Rectal smooth muscle tissue (tissue), 1 donor: ENCODE results near the gene KCNJ2.

ENCODE experiments used
- H3K27ac ChIP-seq: one replicate; pipeline ENCODE4 v1.7.0; 2013; ENCODE audit warnings: low read depth, low read length, inconsistent platforms
- H3K27me3 ChIP-seq: one replicate; pipeline ENCODE4 v1.7.0; 2013; ENCODE audit warnings: low read length; ENCODE audit not compliant: control insufficient read depth, insufficient read depth
- H3K36me3 ChIP-seq: one replicate; pipeline ENCODE4 v1.7.0; 2013; ENCODE audit warnings: low read length; ENCODE audit not compliant: control insufficient read depth, insufficient read depth
- H3K4me1 ChIP-seq: one replicate; pipeline ENCODE4 v1.7.0; 2013; ENCODE audit warnings: low read length; ENCODE audit not compliant: control insufficient read depth, insufficient read depth
- H3K4me3 ChIP-seq: one replicate; pipeline ENCODE4 v1.7.0; 2013; ENCODE audit warnings: low read length
- H3K9ac ChIP-seq: one replicate; pipeline ENCODE4 v1.7.0; 2013; ENCODE audit warnings: low read length

KCNJ2 gene

DNA sequence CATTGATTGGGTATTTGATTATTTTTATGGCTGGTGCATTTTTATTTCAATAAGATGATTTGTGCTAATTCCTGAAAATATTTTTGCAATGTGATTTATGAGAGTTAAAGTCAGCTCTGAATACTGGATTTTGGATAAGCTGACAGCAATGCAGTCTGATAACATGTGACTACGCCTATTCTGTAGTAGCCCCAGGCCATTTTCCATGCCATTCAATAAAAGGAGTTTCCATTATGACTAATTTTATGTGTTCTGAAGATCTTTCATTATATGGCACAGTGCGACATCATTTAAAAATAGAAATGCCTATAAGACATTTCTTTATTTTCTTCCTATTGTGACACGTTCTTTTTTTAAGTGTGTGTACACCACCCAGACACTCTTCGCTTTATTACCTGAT, 46.3 kb downstream of the KCNJ2 start:
- H3K9ac ChIP-seq, result no peak overlapping the region
- no peaks in the 10 kb centered on the region for H3K27me3 ChIP-seq
- no peak overlapping the region for H3K27ac ChIP-seq
- no peaks in the 10 kb centered on the region for H3K4me1 ChIP-seq
- H3K36me3 ChIP-seq, result no peaks in the 10 kb centered on the region
- no peak overlapping the region for H3K4me3 ChIP-seq

DNA sequence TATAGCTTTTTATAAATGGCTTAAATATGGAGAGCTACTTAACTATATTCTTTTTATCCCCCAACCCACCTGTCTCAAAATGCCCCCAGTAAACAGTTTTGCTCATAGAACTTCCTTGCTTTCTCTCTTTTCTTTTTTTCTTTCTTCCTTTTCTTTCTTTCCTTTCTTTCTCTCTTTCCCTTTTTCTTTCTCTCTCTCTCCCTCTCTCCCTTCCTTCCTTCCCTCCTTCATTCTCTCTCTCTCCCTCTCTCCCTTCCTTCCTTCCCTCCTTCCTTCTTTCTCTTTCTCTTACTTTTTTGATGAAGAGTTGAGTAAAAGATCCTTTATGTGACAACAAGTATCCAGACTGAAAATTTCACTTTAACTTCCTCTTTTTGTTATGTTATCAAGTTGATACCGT, 48.2 kb downstream of the KCNJ2 start:
- no peak overlapping the region for H3K9ac ChIP-seq
- H3K36me3 ChIP-seq, result no peaks in the 10 kb centered on the region
- no peaks in the 10 kb centered on the region for H3K4me1 ChIP-seq
- H3K4me3 ChIP-seq, result no peak overlapping the region
- H3K27me3 ChIP-seq, result no peaks in the 10 kb centered on the region
- no peak overlapping the region for H3K27ac ChIP-seq

DNA sequence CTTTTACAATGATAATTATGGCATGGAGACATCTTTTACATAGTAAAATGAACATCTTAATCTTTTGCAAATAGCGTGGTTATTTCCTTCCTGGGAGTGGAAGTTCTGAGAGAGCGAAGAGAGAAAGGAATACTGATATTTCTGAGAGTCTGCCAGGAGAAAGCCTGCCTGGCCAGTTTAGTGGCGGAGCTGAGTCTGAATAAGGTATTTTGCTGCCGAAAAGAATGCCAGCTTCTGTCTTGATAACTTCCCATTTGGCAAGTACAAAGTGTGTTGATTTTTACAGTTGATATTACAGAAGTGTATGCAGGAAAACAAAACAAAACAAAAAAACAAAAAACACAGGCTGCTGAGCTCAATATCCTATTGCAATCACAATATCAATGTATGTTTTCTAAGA, 55.9 kb downstream of the KCNJ2 start:
- no peak overlapping the region for H3K27ac ChIP-seq
- H3K4me3 ChIP-seq, result no peak overlapping the region
- no peaks in the 10 kb centered on the region for H3K27me3 ChIP-seq
- no peaks in the 10 kb centered on the region for H3K4me1 ChIP-seq
- H3K9ac ChIP-seq, result no peak overlapping the region
- no peaks in the 10 kb centered on the region for H3K36me3 ChIP-seq
